GM10266 (cell line): ENCODE data around the gene KLHDC7A.
A peak's percentile ranks its signal among the peaks of the same experiment; 100 is the strongest.

Experiments
- DNase-seq: peaks from one replicate; pipeline ENCODE4 v3.0.0; 2012; ENCODE audit errors: extremely low spot score
- TF ChIP-seq, protein P1 (sequence below): IDR thresholded peaks from 2 replicates; pipeline ENCODE4 v1.5.1; 2012; ENCODE audit warnings: mild to moderate bottlenecking, low read depth; ENCODE audit not compliant: control insufficient read depth, insufficient read depth; ENCODE audit errors: missing control alignments

Gene KLHDC7A

DNA sequence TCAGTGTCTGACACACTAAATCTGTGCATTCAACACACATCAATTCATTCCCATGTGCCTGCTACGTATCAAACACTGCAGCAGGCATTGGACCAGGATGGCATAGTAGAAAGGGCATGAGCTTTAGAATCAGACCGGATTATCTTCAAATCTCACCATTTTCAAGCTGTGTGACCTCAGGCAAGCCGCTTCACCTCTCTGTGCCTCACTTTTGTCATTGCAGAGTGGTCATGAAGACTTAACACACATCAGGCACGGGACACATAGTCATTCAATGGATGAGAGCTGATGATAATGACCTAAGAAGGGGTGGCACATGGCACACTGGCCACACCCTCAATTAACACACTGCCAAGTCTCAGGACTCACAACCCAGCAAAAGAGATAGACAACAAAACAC, 46.8 kb downstream of the KLHDC7A start:
- TF ChIP-seq, protein P1, sequence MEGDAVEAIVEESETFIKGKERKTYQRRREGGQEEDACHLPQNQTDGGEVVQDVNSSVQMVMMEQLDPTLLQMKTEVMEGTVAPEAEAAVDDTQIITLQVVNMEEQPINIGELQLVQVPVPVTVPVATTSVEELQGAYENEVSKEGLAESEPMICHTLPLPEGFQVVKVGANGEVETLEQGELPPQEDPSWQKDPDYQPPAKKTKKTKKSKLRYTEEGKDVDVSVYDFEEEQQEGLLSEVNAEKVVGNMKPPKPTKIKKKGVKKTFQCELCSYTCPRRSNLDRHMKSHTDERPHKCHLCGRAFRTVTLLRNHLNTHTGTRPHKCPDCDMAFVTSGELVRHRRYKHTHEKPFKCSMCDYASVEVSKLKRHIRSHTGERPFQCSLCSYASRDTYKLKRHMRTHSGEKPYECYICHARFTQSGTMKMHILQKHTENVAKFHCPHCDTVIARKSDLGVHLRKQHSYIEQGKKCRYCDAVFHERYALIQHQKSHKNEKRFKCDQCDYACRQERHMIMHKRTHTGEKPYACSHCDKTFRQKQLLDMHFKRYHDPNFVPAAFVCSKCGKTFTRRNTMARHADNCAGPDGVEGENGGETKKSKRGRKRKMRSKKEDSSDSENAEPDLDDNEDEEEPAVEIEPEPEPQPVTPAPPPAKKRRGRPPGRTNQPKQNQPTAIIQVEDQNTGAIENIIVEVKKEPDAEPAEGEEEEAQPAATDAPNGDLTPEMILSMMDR: no peak
- DNase-seq: no peak

DNA sequence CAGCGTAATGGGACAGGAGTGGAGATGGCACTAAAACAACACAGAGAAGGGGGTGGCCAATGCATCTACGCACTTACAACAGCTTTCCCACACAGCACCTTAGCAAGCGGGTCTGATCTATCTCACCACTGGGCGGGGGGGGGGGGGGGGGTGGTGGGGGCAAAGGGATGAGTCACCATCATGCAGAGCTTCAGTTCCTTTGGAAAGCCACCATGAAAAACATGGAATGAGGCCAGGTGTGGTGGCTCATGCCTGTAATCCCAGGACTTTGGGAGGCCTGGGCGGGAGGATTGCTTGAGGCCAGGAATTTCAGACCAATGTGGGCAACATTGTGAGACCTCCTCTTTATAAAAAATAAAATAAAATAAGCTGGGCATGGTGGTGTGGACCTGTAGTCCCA, 47.2 kb downstream of the KLHDC7A start:
- TF ChIP-seq, protein P1: no peak
- DNase-seq: no peak

- TF ChIP-seq, protein P1: no peak
- no peak for DNase-seq
These were observed 47.9 kb downstream of the KLHDC7A start for GRCh38 chr1:18528616-18529015.

DNA sequence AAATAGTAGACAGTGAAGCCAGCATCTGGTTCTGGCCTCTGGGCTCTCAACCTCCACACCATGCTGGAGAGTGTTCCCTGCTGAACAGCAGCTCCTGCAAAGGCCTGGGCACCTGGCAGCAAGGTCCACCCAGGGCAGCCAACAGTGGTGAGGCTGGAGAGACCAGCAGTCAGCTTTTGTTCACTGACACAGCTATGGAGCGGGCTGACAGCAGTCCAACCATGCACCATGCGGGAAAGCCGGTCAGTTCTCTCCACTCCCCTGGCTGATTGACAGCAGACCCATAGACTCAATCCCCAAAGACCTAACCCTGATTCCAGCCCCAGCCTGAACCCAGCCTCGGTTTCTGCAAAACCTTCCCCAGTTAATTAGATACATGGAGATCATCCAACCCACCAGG, 49.0 kb downstream of the KLHDC7A start:
- DNase-seq: no peak
- TF ChIP-seq, protein P1: no peak

DNA sequence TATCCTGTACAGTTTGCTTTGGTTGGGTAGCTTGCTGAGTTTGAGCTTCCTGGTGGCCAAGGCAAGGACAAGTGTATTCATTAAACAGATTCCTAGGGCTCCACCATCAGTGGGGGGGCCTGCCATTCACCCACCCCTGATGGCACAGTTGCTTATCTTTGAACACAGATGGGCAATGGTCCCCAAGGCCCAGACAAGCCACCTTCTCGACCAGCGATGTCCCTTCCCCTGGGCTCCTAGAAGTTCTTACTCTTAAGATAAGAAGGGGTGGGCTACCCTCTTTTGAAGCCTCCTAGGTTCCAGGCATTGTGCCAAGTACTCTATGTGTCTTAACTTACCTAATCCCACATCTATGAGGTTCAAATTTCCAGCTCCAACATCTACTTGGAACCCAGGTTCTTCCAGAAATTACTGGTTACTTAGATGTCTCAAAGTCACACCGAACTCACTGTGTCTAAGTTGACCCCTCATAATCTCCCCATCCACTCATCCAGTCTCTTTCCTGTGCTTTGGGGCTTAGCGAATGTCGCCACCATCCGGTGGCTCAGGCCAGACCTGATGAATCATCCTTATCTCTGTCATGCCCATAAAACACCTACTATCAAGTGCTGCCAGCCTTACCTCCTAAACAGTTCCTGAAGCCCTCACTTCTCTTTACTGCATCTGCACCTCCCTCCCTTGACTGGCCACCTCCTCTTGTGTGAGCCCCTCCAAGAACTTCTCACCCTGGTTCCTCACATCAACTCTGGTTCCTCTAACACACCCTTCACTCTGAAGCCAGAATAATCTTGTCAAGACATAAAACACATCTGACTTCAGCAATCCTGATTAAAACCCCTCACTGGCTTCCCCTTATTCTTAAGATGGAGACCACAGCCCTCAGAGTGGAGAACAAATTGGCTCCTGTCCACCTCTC, 50.1 kb downstream of the KLHDC7A start:
- TF ChIP-seq, protein P1: peak; percentile 30
- DNase-seq: no peak

GRCh38 chr1:18531503-18531845, 50.7 kb downstream of the KLHDC7A start:
- no peak for DNase-seq
- TF ChIP-seq, protein P1: no peak
